GM13977 (cell line): ENCODE measurements around the gene GIPC3.

Source experiments
- DNase-seq: peaks from one replicate; pipeline ENCODE4 v3.0.0; 2012; ENCODE audit warnings: low spot score
- CTCF ChIP-seq: IDR thresholded peaks from 2 replicates; pipeline ENCODE4 v1.5.1; 2012; ENCODE audit warnings: mild to moderate bottlenecking, control low read depth; ENCODE audit not compliant: insufficient read depth; ENCODE audit errors: extremely low read depth, missing control alignments
- in situ Hi-C: fragments of 300-500 bp; cut with MboI; formaldehyde crosslinking; loops from one replicate; pipeline ENCODE4 v1.12.0; 2022; ENCODE audit warnings: low sequenced_read_pairs, low pct_unique_long_range_greater_than_20kb, mixed read lengths, inconsistent platforms; ENCODE audit not compliant: unreplicated experiment

Gene GIPC3

GRCh38 chr19:3586707-3587346 is 1.5 kb downstream of the GIPC3 start:
- no peak for DNase-seq
- TF ChIP-seq CTCF, result no peak
- in situ Hi-C loops, result no loop called here

- no peak for TF ChIP-seq CTCF
- no peak for DNase-seq
- in situ Hi-C loops, result no loop called here
These were observed 4.2 kb downstream of the GIPC3 start for GRCh38 chr19:3589439-3589838.

GRCh38 chr19:3589949-3590348 is 4.7 kb downstream of the GIPC3 start:
- no peak for DNase-seq
- in situ Hi-C loops, result no loop called here
- TF ChIP-seq CTCF, result no peak

GRCh38 chr19:3590991-3591659 is 5.8 kb downstream of the GIPC3 start:
- in situ Hi-C loops, result no loop called here
- no peak for TF ChIP-seq CTCF
- DNase-seq, result no peak

- TF ChIP-seq CTCF, result no peak
- no peak for DNase-seq
- in situ Hi-C loops, result no loop called here
These were observed 6.8 kb downstream of the GIPC3 start for GRCh38 chr19:3591876-3592613.

- no peak for DNase-seq
- in situ Hi-C loops, result no loop called here
- TF ChIP-seq CTCF, result no peak
These were observed 7.9 kb downstream of the GIPC3 start for GRCh38 chr19:3593156-3593555.
